Mesothelial cell of epicardium (in vitro differentiated cells): ENCODE data around the gene NHP2. TPM values are rescaled to one million over a fixed set of nuclear protein-coding genes. Genes with fewer than 3 reads are reported as not detected.

Experiments used
- DNase-seq, 2 experiments: peaks; one replicate each; pipeline ENCODE4 v3.0.0; 2021; ENCODE audit warnings: low spot score in 2 of 2; ENCODE audit not compliant: unreplicated experiment in 2 of 2
- H3K27ac Mint-ChIP-seq: 2 replicates; pipeline ENCODE4 v1.8.0; 2021; ENCODE audit warnings: mixed read lengths
- H3K27me3 Mint-ChIP-seq: 2 replicates; pipeline ENCODE4 v1.8.0; 2021; ENCODE audit warnings: low read depth, mixed read lengths
- H3K36me3 Mint-ChIP-seq: 2 replicates; pipeline ENCODE4 v1.8.0; 2021; ENCODE audit warnings: mixed read lengths
- H3K4me1 Mint-ChIP-seq: 2 replicates; pipeline ENCODE4 v1.8.0; 2021; ENCODE audit warnings: mixed read lengths
- H3K4me3 Mint-ChIP-seq: 2 replicates; pipeline ENCODE4 v1.8.0; 2021; ENCODE audit warnings: mild to moderate bottlenecking, moderate library complexity, mixed read lengths
- H3K9me3 Mint-ChIP-seq: 2 replicates; pipeline ENCODE4 v1.8.0; 2021; ENCODE audit warnings: mixed read lengths
- total RNA-seq: library from RNA; stranded (reverse); gene quantifications from 3 replicates; pipeline ENCODE4 v1.2.1, GENCODE V29; 2021
- TF ChIP-seq, protein P1 (sequence below): fragments of 200-600 bp; sonication (generic); IDR thresholded peaks from one replicate; pipeline ENCODE4 v1.5.0; 2021; ENCODE audit warnings: antibody characterized with exemption; ENCODE audit not compliant: unreplicated experiment

NHP2 gene
- 112 to 120 TPM (median 116 TPM) in 3 replicates for total RNA-seq

DNA sequence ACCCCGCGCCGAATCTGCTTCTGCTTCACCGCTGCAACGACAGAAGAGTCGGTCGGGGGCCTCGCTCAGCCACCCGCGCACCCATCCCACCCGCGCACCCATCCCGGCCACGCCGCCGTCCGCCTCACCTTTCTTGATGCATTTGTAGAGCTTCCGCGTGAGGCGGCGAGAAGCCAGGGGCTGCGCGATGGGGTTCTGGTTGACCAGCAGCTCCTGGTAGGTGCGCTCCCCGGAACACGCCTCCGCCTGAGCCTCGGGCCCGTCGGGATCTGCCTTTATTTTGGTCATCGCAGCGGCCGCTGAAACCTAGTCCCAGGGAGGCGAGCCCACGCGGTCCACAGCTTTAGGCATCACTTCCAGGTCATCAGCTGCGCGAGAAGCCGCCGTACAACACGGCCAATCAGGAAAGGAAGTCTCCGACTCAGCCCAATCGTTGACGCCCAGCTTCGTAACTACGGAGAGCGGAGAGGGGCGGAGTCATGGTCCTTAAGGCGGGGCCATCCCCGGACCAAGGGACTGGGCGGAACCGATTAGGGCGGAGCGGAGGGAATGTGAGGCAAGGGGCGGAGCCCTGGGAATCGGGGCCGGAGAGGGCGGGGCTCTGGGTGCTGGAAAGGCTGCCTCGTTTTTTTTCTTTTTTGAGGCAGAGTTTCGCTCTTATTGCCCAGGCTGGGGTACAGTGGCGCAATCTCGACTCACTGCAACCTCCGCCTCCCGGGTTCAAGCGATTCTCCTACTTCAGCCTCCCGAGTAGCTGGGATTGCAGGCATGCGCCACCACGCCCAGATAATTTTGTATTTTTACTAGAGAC lies at the start of gene NHP2:
Gene NHP2 (minus strand): TSS at position 356 of the 811 bp plus-strand sequence. CDS start 68 bp downstream, at position 288.
- H3K4me1 Mint-ChIP-seq: peaks cover 12% of the 10 kb centered on the region
- H3K36me3 Mint-ChIP-seq: peaks cover 7% of the 10 kb centered on the region
- TF ChIP-seq, protein P1, sequence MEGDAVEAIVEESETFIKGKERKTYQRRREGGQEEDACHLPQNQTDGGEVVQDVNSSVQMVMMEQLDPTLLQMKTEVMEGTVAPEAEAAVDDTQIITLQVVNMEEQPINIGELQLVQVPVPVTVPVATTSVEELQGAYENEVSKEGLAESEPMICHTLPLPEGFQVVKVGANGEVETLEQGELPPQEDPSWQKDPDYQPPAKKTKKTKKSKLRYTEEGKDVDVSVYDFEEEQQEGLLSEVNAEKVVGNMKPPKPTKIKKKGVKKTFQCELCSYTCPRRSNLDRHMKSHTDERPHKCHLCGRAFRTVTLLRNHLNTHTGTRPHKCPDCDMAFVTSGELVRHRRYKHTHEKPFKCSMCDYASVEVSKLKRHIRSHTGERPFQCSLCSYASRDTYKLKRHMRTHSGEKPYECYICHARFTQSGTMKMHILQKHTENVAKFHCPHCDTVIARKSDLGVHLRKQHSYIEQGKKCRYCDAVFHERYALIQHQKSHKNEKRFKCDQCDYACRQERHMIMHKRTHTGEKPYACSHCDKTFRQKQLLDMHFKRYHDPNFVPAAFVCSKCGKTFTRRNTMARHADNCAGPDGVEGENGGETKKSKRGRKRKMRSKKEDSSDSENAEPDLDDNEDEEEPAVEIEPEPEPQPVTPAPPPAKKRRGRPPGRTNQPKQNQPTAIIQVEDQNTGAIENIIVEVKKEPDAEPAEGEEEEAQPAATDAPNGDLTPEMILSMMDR: no peak
- H3K27ac Mint-ChIP-seq: peak within 1 kb of the TSS; percentile 95
- DNase-seq: peak; percentile 97 to 99
- H3K4me3 Mint-ChIP-seq: peak within 1 kb of the TSS; percentile 96
- H3K9me3 Mint-ChIP-seq: no peaks in the 10 kb centered on the region
- H3K27me3 Mint-ChIP-seq: no peaks in the 10 kb centered on the region

DNA sequence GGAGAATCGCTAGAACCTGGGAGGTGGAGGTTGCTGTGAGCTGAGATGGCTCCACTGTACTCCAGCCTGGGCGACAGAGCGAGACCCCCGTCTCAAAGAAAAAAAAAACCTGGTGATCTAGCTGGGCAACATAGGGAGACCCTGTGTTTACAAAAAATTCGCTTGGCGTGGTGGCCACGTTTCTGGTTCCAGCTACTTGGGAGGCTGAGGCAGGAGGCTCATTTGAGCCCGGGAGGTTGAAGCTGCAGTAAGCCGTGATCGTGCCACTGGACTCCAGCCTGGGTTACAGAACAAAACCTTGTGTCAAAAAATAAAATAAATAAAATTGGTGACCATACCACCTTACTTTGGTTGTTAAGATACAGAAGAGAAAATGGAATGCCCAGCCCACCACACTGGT lies 48.9 kb upstream of the NHP2 start:
- Mint-ChIP-seq H3K27ac (no peak overlapping the region), H3K4me3 (peak overlapping the region; percentile 45)

DNA sequence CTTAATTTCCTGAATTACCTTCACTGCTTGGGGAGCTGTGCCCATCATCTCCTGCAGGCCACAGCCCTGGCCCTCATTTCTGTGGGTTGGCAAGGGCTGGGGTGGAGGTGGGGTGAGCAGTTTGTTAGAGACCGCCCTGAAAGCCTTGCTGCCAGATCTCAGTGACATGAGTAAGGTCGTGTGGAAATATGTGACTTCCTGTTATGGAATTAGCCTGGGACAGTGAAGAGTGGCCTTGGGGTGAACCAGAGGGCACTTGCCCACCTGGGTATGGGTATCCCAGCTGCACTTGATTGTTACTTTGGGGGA lies 48.2 kb upstream of the NHP2 start:
- Mint-ChIP-seq H3K27ac (no peak overlapping the region), H3K9me3 (no peaks in the 10 kb centered on the region), H3K27me3 (peaks cover 2% of the 10 kb centered on the region), H3K36me3 (peaks cover 12% of the 10 kb centered on the region), H3K4me1 (peaks cover 29% of the 10 kb centered on the region), H3K4me3 (peak overlapping the region; percentile 8)
- TF ChIP-seq, protein P1: no peak
- no peak for DNase-seq

More for the DNA sequence above, 48.9 kb upstream of the NHP2 start:
- DNase-seq: no peak
- TF ChIP-seq, protein P1: no peak
- H3K9me3 Mint-ChIP-seq: no peaks in the 10 kb centered on the region
- H3K27me3 Mint-ChIP-seq: peaks cover 2% of the 10 kb centered on the region
- peaks cover 36% of the 10 kb centered on the region for H3K4me1 Mint-ChIP-seq
- peaks cover 12% of the 10 kb centered on the region for H3K36me3 Mint-ChIP-seq

- Mint-ChIP-seq H3K27me3 (peaks cover 3% of the 10 kb centered on the region), H3K9me3 (no peaks in the 10 kb centered on the region), H3K4me3 (no peak overlapping the region), H3K27ac (no peak overlapping the region), H3K4me1 (peaks cover 24% of the 10 kb centered on the region), H3K36me3 (peaks cover 10% of the 10 kb centered on the region)
- no peak for DNase-seq
- TF ChIP-seq, protein P1: no peak
Measured at GRCh38 chr5:178201221-178201926, 47.7 kb upstream of the NHP2 start.

DNA sequence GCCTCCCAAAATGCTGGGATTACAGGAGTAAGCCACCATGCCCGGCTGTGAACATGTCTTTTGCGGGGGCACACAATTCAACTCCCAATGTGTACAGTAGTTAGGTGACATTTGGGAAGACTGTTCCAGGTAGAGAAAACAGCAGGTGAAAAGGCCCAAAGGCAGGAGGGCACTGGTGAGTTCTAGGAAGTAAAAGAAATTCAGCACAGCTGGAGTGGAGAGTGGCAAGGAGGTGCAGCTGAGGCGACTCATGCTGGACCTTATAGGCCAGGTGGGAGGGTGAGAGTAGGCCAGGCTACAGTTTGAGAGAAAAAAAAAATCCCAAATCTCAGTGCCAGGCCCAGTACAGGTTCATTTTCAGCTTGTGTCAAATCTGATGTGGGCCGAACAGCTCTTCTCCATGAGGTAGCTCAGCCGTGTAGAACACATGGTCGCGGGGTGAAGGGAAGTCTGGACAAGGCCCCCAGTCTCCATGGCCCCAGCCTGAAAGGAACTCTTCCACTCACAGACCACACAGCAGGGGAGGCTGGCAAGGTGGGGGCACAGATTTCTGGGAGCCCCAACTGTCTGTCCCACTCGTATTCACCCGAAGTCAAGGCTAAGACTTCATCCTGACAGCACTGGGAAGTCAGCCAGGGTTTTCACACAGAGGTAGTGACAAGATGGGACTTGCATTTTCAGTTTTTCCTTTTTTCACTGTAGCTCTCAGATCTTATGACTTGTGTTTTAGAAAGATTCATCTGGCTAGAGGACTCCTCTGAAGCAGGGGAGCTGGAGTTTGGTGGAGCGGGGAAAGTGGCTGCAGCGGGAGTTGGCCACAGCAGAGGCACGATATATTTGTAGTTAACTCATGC lies 46.1 kb upstream of the NHP2 start:
- TF ChIP-seq, protein P1: no peak
- Mint-ChIP-seq H3K27me3 (peaks cover 6% of the 10 kb centered on the region), H3K4me1 (peaks cover 15% of the 10 kb centered on the region), H3K9me3 (no peaks in the 10 kb centered on the region), H3K4me3 (no peak overlapping the region), H3K36me3 (peaks cover 2% of the 10 kb centered on the region), H3K27ac (peak overlapping the region; percentile 26)
- no peak for DNase-seq
